Hindlimb muscle (tissue), 1 donor: ENCODE data around the gene ZCCHC24. TPM values are rescaled to one million over a fixed set of nuclear protein-coding genes. Genes with fewer than 3 reads are reported as not detected.

Experiments
- DNase-seq: peaks from one replicate; pipeline ENCODE4 v3.0.0-alpha.2; 2013
- polyA plus RNA-seq: library from polyadenylated mRNA; unstranded; fragments of 120-200 nt; gene quantifications from one replicate; pipeline ENCODE4 v1.2.1, GENCODE V29; 2013; ENCODE audit not compliant: insufficient read length

The ZCCHC24 gene
- polyA plus RNA-seq, 1 donor = 82.0 TPM

- DNase-seq = no peak
These were observed 48.9 kb downstream of the ZCCHC24 start for GRCh38 chr10:79396520-79396919.

DNA sequence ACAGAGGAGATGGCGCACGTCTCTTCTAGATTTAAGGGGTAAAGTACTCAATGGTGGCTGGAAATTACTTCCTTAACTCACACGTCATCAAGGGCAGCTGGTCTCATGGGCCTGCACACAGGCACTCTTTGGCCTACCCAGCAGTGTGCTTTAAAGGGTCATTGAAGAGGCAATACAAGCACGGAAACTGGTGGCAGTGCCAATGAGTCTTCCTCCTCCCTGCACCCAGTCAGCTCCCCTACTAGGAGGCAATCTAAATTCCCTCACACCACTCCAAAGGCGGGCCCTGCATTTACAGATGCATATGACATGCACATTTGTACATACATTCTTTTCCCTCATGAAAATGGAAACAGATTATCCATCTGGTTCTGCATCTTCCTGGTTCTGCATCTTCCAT is 50.8 kb downstream of the ZCCHC24 start:
- no peak for DNase-seq

- no peak for DNase-seq
These were observed 51.4 kb downstream of the ZCCHC24 start for GRCh38 chr10:79393924-79394610.

DNA sequence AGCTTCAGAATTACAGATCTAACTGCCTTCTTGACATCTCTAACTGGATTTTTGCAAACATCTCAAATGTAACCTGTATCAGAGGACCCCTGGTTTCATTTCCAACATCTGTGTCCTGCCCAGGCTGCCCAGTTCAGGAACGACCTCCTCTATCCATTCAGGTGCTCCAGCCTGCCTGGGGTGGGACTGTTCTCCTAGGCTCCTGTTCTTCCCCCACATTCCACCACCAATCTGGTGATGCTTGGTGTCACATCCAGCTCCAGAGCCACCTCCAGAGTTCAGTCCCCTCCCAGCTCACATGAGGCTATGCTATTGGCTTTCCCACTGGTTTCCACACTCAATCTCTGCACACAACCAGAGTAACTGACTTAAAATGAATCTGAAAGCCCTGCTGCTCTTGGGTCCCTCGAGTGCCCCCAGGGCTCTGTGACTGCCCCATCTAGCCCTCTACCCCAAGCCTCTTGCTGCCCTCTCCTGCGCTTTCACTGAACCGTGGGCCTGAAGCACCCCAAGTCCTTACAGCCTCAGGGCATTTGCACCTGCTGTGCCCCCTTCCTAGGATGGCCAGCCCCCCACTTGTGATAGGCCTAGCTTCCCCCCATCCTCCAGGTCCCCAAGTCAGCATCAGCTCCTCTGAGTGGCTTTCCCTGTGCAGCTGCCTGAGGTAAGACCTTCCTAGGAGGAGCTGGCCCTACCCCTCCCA is 52.1 kb downstream of the ZCCHC24 start:
- no peak for DNase-seq

- DNase-seq = no peak
These were observed 52.8 kb downstream of the ZCCHC24 start for GRCh38 chr10:79392506-79393176.

DNA sequence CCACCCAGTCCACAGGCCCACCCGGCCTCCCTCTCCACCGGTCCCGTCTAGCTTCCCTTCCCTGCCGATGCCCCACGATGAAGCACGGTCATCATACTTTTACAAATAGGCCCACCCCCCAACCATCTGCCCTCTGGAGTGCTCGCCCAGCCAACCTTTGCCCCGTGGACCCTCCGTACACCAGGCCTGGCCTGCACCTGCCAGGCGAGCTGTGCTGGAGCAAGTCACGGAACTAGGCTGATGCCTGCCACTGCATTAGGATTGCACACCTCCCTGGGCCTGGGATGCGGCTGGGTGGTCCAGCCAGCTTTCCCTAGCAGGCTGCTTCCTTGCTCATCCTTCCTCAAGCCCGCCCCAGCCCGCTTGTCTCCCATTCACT is 53.4 kb downstream of the ZCCHC24 start:
- no peak for DNase-seq

DNA sequence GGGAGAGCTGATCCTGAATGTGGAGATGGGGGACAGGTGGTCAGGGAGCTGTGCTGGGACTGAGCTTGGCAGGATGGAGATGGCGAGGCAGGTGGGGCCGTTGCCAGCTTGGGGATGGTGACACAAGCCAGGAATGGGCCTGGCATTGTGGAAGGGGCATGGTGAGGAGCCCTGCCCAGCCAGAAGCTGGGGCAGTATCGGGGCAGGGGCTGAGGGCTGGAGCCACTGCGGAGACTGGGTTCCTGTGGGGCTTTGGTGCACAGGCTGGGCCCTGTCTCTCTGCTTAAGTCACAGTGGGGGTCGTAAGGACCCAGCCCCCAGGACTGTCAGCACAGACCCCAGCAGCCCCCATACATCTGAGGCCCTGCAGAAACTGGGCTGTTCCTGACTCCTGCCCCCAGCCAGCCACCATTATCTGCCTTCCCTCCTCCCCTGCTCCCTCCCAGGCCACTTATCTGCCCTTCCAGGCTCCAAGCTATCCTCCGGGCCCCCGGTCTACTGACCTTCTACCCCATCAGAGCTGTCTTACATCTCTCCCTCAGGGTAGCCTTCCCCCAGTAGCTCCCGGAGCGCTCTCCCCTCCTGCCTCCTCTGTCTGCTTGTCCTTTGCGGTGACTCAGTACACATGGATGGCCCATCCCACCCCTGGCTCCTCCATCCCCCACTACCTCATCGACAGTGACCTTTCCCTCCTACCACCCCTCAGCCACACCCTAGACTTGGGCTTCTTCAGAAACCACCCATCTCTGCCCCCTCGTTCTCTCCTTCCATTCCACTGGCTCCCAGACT is 54.0 kb downstream of the ZCCHC24 start:
- no peak for DNase-seq

DNA sequence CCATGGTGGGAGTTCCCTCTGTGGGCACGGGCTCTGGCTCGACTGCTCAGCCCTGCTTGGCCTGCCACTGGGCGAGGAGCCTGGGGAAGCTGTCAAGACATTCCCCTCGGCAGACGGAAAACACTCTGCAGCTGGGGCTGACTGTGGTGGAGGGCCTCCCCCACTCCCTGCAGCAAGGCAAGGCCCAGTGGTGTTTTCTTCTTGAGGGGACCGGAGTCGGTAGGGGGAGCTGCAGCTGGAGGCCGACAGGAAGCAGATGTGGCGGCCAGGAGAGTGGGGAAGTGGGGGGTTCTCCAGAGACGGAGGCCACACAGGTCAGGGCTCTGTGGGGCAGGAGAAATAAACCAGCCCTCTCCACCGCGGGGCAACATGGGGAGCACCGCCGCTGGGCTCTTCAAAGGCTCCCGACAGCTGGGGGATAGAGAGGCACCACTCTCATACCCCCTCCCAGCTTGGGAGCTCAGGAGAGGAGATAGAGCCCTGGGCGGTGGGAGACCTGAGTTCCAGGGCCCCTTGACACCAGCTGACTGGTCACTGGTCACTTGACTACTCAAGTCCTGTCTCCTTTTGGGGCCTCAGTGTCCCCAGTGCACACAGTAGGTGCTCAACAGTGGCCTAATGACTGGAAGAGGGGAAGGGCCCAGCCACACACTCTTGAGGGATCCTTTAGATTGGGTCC is 54.7 kb downstream of the ZCCHC24 start:
- no peak for DNase-seq

DNA sequence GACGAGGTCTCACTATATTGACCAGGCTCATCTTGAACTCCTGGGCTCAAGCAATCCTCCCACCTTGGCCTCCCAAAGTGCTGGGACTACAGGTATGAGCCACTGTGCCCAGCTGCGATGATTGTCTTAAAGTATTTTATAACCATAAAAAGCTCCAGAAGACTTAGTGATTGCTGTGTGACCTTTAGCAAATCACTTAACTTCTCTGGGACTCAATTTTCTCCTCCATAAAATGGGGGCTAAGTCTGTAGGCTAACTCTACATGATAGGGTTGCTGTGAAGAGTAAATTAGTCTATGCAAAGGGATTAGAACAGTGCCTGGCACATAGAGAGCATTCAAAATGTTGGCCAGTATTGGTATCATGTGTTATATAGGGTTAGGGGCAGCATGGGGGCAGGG is 55.4 kb downstream of the ZCCHC24 start:
- DNase-seq = no peak

DNA sequence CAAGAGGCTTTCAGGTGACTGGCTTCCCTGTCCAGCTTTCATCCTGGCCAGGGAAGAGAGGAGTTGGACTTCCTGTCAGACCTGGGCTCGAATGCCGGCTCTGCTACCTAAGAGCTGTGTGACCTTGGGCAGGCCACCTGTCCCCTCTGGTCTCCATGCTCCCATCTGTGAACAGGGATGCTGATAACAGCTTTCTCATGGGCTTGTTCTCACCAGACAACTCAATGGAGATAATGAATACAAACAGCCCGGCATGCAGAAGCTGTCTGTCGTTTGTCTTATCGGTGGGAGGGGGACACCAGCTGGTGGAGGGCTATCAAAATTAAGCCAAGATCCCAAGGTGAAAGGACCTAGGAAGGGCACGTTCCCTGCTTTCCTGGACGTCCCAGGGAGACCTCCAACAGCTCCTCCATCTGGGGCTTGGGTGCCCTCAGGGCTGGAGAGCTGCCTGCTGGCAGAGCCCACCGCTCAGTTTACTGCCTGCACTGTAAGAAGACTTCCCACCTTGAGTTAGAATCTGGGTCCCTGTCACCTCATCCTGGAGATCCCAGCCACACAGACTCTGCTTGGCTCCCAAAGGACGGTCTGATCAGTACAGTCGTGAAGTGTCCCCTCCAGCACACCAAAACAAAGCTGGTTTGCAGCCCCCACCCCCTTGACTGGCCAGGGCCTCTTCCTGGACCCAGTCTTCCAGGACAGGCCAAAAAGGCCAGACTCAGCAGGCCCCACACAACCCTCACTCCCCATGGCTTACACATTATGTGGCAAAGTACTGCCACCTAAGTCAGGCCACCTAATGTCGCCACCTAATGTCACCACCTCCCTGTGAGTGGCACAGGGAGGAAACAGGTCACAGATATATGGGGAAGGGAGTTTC is 57.2 kb downstream of the ZCCHC24 start:
- no peak for DNase-seq

DNA sequence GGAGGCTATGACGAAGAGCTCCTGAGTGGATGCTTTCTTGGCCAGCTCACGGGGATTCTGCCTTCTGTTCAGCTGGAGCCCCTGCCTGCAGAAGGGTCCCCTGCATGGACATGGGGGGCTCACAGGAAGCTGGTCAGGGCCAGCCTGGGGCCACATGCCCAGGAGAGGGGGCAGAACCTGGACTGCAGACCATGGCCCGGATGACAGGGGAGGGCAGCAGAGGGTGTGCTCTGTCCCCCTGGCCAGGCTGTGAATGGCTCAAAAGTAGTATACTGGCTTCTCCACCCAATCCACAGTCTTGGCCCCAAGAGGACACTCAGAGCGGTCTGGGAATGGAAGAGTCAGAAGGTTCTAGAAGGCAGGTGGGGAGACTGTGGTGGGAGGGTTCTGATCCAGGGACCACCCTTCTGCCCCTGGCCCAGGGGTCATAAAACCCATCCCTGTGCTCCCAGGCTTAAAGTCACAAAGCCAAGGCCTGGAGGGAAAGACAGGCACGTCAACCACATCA is 57.9 kb downstream of the ZCCHC24 start:
- no peak for DNase-seq

DNA sequence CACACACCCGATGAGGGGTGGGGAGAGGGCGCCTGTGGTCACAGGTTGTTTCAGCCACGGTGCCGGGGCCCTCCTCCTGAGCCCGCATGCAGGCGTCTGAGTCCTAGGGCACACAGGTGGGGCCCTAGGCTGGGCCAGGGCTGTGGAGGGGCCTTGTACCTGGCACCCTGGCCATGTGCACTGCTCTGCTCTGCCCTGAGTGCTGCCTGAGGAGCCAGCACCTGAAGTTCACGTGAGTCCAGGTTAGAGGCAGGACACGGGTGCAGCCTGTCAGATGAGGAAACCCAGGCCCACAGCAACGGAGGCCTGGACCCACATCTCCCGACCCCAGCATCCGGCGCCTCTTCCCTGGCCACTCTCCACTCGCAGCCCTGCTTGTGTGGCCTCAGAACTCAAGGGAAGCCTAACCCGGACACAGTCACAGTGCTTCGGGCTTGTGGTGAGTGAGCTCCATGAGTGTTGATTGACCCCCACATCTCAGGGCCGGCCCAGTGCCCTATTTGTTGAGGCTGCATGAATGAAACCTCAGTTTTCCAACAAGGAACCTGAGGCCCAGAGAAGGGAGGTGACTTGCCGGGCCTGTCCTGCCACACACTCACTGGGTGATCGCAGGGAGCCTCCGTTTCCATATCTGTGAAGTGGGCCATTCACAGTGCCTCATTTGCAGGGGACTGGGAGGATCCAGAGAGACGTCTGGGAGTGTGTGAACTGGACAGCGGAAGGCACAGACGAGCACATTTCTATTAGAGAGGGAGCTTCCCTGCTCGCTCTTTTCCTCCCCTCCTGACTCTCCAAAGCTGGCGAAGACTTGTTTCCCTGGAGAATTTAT is 58.6 kb downstream of the ZCCHC24 start:
- DNase-seq = no peak

GRCh38 chr10:79385804-79386531 is 59.5 kb downstream of the ZCCHC24 start:
- DNase-seq = no peak

GRCh38 chr10:79385392-79385795 is 60.0 kb downstream of the ZCCHC24 start:
- DNase-seq = no peak

DNA sequence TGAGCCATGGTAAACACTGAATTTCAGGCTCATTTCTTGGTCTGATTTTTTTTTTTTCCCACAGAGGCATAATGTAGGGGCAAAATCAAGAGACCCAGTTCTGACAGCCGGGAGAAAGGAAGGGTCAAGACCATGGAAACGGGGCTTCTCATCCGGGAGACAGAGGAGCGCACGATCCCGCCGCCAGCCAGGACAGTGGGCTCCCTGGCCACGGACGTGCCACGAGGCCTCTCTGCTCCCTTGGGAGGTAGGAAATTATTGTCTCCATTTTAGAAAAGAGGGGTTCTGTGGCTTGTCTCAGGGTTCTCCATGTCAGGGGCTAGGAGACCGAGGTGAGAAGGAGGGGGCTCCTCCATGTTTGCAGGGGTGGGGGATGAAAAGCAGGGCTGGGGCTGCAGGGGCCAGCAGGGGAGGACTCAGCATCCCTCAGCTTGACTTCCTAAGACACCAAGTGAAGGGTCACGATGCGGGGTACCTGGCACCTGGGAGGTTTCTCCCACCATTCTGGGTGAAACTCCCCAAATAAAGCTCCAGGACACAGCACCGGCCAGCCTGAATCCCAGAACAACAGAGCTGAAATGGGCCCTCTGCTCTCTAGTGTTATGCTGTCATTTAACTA is 60.5 kb downstream of the ZCCHC24 start:
- no peak for DNase-seq

DNA sequence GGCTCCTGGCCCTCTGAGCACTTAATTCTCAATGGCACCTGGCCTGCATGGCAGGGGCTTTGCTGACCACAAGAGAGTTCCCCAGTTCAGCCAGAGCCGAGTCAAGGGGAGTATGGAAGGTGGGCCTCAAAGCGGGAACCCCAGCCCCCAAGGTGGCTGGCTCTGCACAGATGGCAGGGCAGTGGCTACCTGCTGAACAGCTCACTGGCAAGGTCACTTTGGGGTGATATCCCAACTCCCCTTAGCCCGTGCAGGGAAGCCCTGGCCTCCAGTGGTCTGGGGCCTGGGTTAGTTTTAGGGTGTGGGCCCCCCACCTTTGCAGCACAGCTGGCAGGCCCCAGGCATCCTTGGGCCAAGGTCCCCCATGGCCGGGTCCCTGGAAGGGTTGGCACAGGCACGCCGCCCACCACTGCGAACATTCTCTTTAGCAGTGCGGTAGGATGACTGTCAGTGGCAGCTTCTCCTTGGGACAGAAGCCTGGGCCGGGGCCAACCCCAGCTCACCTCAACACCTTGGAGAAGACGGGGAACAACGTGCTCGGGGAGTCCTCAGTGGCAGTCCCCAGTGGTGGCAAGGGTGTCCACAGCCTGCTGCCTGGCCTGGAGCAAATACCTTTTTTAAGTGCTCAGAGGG is 61.3 kb downstream of the ZCCHC24 start:
- DNase-seq = no peak

DNA sequence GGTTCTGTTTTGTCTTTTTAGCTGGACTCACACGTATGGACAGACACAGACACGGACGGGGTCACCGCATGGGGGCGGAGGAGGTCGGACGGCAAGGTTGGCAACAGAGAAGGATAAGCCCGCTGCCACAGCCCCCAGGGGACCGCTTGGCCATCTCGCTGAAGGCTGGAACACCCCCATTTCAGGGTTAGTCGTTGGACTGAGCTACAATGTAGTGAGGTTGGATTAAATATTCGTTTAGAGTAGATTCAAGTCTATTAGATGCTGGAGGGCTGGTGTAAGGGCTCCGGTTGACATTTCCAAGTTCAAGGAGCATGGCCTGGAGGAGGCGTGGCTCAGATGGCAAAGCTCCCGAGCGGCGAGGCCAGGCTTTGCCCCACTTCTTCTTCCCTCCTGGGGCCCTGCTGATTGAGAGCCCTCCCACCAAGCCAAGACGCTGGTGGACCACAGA is 62.9 kb downstream of the ZCCHC24 start:
- DNase-seq = no peak

GRCh38 chr10:79381804-79382221 is 63.6 kb downstream of the ZCCHC24 start:
- DNase-seq = no peak
